HG02571 (cell line): ENCODE measurements around the gene RIBC1.
A peak's percentile ranks its signal among the peaks of the same experiment; 100 is the strongest.
"Not testable (repeated sequence)": the region's sequence is repeated elsewhere in the genome, so short reads cannot be mapped to it uniquely, and the experiment has no call there.

Experiments used
- ATAC-seq: cut with Tn5 transposase; IDR thresholded peaks from one replicate; pipeline ENCODE4 v1.9.1; 2021; ENCODE audit warnings: mild to moderate bottlenecking, moderate library complexity; ENCODE audit not compliant: unreplicated experiment

RIBC1 gene

DNA sequence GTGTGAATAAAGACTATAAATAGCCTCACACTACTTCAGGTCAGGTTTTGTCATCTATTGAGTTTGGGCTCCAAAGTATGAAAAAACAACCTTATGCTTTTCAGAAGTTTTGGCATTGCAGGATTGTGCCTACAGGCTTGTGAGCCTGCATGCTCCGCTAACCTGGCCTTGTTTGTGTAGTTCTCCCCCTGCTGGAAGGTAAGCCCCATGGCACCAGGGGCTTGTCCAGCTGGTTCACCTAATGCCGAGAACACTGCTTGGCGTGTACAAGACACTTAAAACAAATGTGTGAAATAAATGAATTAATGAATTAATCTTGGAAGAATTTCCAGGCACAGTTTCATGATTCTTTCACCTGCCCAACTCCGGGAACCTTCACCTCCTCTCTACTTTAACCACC, 13.3 kb downstream of the RIBC1 start:
- ATAC-seq: peak; percentile 59

DNA sequence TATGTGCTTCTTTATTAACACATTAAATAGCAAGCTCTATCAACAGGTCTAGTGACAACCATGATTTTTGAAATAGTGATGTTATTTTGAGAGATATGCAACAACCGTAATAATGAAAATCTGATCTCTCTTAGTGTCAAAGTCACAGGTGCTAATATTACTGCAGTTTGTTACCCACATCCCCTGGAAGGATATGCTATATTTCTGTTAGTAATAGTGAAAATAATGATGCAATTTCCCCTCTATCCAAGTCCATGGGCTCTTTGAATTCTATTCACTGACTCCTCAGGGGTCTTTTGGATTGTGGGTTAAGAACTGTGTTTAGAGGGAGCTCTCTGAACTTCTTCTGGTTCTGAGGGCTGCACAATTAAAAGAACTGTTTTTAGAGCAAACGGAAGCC, 14.5 kb downstream of the RIBC1 start:
- ATAC-seq: no peak

DNA sequence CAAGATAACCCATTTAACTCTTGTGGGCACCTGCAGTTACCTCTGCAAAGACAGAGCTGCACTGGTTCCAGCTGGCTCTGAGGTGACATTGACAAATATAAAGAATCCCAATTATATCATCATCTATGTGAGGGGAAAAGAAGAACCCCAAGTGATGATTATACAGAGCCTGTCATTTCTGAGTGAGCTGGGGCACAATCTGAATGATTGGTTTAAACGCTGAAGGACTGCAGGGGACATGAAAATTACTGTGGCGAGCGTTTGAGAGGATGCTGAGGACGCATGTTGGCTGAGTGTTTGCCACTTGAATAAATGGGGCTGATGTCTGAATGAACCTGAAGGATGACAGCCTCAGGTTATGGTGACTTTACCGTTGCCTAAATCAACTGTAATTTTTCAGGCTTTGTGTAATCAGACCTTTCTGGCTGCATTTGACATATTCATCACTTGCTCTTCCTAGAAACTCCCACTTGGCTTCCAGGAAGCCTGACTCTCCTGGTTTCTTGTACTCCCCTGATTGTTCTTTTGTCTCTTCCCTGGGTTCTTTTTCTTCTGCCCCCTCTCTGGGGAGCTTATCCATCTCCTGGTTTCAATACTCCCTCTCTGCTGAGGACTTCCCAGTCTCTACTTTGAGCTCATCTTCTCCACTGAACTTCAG, 15.6 kb downstream of the RIBC1 start:
- ATAC-seq: no peak

DNA sequence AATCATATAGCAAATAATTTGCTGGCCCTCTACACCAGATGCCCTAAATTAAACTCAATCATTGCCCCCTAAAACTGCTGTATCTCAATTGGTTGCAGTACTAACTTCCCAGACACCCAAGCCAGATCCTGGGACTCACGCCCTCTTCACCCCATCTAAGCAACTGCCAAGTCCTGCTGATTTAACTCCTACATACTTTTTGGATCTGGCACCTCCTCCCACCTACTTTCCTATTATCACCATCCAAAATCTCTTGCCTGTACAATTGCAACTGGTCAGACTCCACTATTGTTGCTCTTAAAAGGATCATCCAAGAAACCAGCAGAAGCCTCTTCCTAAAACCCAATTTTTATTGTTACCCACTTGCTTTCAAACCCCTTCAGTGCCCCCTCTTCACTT, 16.2 kb downstream of the RIBC1 start:
- ATAC-seq: no peak

DNA sequence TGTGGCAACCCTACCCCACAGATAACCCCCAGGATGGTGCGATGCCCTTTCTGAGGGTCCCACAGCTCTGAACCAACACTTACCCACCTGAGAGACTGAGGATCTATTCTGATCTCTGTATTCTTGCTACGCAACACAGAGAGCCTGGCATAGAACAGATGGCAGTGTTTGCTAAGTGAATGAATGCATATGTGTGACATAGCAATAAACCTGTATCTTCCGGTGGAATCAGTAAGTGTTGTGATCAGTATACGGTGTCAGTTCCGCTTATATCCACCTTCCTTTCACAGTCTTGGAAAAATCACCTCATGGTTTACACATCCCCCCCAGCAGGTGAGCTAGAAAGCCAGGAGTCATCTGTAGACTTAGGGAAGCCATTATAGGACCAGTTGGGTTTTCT, 17.4 kb downstream of the RIBC1 start:
- no peak for ATAC-seq

DNA sequence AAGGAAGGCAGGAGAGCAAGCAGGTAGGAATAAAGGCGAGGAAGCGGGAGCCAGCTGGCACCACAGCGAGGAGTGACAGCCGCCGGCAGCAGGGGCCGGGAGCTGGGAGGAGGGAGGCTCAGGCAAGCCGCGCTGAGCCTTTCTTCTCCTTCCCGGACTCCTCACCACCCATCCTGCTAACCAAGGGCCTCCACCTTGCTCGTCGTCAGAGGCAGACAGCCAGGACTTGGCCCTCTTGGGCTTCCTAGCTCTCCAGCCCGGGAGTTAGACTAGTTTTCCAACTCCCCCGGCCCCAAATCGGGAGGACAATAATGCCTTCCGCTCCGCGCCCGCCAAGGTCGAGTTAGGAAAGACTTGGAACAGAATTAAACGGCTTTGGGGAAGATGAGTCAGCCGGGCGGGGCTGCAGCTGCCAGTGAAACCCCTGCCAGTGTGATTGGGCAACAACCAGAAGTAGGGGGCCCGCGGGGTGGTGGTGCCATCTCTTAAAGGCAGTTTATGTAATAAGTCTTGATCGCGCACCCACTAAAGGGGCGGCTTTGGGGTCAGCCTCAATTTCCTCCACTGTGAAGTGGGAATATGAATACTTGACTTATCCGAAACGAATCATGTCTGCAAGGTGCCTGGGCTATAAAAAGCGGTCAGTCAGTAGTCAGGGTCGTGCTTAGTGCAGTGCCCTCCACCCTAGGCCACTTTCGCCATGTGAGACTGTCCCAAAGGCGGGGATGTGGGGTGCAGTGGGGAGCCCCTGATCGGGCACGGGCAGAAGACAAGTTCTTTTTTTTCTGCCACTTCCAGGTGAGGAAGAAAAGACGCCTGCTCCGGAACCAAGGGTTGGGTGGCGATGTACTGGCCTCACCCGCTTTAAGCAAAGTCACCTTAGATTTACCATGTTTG, 18.2 kb downstream of the RIBC1 start:
- no peak for ATAC-seq

DNA sequence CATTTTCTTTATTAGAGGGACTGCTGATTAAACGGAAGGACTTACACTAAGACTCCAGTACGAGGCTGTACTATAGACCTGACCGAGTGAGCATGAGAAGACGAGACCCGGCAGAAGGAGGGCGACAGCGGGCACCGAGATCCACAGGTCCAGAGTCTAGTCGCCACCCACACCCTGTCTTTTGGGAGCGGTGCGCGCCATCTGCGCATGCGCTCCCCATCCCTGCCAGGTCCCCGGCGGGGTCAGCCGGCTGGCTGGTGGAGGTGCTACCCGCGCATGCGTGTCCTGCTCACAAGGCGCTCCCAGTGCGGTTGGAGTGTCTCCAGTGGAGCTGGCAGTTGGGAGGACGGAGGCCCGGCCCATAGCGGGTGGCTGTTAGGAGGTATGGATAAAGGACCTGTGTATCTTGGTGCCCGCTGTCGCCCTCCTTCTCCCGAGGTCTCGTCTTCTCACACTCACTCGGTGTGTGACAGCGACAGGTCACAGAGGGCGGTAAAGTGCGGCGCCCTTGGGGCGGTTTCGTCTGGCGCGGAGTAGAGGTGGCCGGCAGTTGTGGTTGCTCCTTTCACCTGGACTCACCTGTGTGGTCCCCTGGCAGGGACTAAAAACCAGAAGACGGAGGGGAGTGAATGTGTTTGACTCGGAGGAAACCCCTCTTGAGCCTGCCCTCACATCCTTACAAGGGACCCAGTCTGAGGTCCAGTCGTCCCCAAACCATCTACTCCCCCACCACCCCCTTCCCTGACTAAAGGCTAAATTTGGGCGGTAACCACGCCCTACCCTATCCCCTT, 19.1 kb downstream of the RIBC1 start:
- ATAC-seq: peak; percentile 69

DNA sequence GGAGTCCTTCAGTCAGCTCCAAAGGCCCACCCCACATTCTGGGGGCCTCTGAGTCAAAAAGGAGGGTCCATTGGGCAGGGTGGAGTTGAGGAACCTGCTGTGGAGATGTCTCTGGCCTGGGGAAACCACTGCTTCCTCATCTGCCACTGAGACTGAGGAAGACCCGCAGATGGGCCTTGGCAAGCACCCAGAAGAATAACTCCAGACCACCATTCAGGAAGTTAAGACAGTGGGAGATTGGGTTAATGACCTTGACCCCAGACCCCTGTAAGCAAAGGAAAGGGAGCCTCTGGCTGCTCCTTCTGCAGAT, 19.6 kb downstream of the RIBC1 start:
- ATAC-seq: no peak

DNA sequence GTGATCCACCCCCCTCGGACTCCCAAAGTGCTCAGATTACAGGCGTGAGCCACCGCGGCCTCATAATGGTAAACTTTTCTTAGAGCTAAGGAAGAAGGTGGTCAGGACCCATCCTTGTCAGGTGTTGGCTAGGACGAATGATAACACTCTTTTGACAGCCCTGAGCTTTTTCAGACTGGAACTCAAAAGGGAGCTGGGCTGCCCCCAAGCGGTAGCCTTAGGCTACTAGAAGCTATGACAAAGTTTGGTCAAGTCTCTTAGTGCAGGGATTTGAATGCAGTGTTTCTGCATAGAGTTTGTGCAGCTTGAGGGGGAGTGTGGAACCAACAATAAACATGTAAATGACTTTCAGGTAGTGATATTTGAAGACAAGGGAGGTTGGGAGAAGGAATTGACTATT, 23.3 kb downstream of the RIBC1 start:
- ATAC-seq: no peak

DNA sequence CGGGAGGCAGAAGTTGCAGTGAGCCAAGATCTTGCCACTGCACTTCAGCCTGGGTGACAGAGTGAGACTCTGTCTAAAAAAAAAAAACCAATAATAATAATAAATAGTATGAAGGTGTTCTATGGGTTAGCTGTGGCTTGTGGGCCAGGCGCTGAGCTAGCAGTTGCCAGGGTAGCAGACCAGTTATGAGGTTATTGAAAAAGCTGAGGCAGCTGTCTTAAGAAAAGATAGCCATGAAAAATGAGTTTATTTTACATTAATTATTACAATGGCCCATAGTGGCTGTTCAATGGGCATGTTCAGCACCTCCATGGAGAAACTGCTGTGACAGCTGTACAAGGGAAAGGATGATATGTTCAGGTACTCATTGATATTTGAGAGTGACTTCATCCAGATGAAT, 24.8 kb downstream of the RIBC1 start:
- no peak for ATAC-seq

DNA sequence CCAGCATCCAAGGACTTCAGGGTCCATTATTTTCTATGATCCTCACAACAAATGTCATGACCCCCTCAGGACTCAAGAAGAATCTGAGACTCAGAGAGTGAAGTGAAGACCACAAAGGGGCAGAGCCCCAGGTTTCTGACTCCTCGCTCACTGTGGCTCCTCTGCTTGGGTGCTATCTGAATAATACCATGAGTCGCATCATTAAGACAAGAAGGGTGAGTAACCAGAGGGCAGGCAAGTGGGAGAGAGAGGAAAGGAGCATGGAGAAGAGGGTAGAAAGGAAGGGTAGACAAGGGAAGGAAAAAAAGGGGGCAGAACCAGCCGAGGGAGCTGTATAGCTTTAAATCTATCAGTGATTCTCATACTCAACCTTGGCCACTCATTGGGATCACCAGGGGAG, 27.0 kb downstream of the RIBC1 start:
- no peak for ATAC-seq

DNA sequence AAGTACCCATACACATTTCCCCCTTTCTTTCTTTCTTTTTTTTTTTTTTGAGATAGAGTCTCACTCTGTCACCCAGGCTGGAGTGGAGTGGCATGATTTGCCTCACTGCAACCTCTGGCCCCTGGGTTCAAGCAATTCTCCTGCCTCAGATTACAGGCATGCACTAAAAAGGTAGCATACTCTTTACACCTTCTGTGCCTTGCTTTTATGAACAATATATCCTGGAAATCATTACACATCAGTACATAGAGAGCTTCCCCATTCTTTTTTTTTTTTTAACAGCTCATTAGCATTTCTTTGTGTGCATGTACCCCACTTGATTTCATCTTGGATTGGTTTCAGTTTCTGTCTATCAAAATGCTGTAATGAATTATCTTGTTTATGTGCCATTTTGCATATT, 30.1 kb downstream of the RIBC1 start:
- no peak for ATAC-seq

DNA sequence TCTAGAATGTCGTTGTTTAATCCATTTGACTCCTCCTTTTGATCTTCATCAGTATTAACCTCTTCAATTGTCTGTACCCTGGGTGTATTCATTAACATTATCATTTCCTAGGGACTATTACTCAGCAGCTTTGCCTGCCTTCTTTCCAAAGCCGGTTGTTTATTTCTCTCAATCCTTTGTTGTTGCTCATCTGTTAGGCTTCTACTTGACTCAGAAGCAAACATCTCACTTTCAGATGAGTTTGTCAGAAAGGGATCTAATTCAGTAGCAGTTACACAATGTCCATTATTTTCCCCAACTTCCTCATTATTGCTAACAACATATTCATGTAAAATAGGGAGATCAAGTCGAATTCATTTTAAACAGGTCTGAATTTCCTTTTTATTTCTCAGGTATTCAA, 33.6 kb downstream of the RIBC1 start:
- ATAC-seq: no peak

DNA sequence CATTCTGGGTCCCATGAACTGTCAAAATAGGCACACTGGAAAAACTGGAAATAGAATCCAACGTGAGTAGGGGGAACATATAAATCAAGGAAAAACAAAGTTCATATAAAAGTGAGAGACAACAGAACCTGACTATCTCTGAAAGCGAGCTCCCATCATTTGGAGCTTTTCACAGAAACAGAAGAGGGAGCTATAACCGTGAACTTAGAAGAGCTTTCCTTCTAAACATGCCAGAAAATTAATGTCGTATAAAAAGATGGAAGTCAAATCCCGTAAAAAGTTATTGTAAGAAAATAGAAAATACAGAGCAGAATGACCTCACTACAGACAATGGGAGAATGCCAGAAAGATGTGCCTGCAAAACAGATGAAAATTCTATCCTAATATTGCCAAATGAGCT, 35.4 kb downstream of the RIBC1 start:
- no peak for ATAC-seq

DNA sequence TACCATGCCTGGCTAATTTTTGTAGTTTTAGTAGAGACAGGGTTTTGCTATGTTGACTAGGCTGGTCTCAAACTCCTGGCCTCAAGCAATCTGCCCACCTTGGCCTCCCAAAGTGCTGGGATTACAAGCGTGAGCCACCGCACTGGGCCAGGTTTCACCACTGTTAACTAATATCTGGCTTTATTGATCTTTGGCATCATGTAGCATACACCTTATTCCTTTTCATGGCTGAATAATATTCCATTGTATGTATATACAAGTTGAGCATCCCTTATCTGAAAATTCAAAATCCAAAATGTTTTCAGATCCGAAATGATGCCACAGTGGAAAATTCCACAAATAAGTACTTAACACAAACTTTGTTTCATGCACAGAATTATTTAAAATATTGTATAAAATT, 46.0 kb downstream of the RIBC1 start:
- not testable (repeated sequence) for ATAC-seq

DNA sequence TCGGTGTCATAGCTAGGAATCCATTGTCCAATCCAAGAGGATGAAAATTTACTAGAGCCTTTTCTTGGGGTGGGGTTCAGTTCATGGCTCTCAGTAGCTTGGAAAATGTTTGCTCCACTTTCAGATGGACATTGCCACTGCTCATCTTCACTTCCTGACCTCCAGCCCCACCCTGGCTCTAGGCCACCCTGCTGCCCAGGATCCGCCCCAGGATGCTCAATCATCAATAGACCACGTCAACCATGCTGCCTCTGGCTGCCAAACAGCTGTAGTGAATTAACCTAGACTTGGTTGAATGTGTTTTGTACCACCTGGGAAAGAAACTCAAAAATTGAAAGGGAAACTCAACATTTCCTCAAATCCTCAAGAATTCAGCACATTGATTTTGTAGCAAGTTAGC, 48.7 kb downstream of the RIBC1 start:
- no peak for ATAC-seq

DNA sequence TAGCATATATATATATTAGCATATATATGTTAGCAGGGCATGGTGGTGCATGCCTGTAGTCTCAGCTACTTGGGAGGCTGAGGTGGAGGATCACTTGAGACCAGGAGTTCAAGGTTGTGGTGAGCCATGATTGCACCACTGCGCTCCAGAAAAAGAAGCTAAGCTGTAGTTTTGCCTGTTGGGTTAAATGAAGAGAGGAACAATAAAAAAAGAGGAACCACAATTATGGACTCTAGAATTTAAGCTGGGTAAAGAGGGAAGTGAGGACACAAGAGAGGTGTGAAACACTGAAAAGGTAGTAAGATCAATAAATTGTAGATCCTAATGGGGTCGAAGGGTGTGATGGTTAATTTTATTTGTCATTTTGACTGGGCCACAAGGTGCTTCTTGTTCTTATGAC, 52.0 kb downstream of the RIBC1 start:
- no peak for ATAC-seq

DNA sequence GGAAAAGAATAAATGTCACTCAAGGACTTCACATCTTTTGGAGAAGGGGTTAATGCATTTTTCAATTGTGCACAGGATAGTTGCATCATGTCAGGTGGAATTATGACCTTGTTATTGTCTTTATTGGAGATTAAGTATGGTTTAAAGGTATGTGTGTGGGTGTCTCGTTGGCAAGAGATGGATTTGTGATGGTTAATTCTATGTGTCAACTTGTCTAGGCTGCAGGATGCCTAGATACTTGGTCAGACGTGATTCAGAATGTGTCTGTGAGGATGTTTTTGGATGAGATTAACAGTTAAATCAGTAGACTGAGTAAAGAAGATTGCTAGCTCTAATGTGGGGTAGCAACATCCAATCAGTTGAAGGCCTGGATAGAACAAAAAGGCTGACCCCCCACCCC, 53.7 kb downstream of the RIBC1 start:
- ATAC-seq: no peak

DNA sequence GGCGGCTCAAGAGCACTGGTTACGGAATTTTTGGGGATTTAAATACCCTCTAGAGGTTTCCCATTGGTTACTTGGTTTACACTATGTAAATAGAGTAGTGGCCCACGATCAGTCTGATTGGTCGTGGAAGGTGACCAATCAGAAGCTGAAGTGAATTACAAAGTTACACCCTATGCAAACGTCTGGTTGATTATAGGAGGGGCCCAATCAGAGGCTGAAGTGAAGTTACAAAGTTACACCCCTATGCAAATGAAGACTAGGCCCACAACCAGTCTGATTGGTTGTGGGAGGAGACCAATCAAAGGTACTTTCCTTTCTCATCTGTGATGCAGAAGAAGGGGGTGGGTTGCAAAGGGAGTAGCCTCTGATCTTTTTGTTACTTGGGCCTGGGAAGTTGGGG, 56.6 kb downstream of the RIBC1 start:
- no peak for ATAC-seq
